K562 (cell line): ENCODE measurements around the gene CDKN2B-AS1. TPM values are rescaled to one million over a fixed set of nuclear protein-coding genes. Genes with fewer than 3 reads are reported as not detected.

Source experiments
- ATAC-seq: fragments of 200-7000 bp; cut with Tn5 transposase; 3 replicates; pipeline ENCODE4 v1.9.1; 2020; ENCODE audit warnings: moderate library complexity
- BruUV-seq: library from RNA; stranded (reverse); fragments of 400-500 nt; replicated peaks from 2 replicates; lab custom pipeline; 2021; lab: Mats Ljungman, UMichigan
- CTCF ChIA-PET: fragments of 300-600 bp; formaldehyde crosslinking; extraction: SDS; loops from one replicate; lab custom pipeline; 2021; ENCODE audit warnings: low intra/inter-chr PET ratio; lab: Yijun Ruan, JAX
- POLR2A ChIA-PET: fragments of 300-600, 350-650 bp; sonication (Branson Sonifier 250); formaldehyde crosslinking; extraction: SDS; loops from one replicate; lab custom pipeline; 2021; ENCODE audit warnings: antibody characterized with exemption, inconsistent platforms; lab: Yijun Ruan, JAX
- DNase-seq, 4 experiments: peaks; one replicate each; pipeline versions ENCODE4 v3.0.0 to v3.0.0-alpha.2; 2011 to 2018; ENCODE audit warnings: low spot score in 3 of 4, mixed read lengths in 3 of 4; ENCODE audit errors: extremely low read depth in 1 of 4
- FAIRE-seq: peaks from 2 replicates; lab custom pipeline; 2011; peaks lifted over from hg19 to GRCh38; lab: Jason Lieb, UNC
- H2AFZ ChIP-seq: 2 replicates; pipeline ENCODE4 v1.6.0; 2011; ENCODE audit warnings: low read depth, low read length, control low read depth, inconsistent platforms
- H3K27ac ChIP-seq: fragments of 200-600 bp; 3 replicates; pipeline ENCODE4 v1.8.0; 2011; ENCODE audit warnings: low read depth, mild to moderate bottlenecking, control low read depth, inconsistent platforms, low read length, moderate library complexity, mixed read lengths; ENCODE audit errors: extremely low read depth
- H3K27me3 ChIP-seq, 2 experiments: fragments of 300-600 bp in 1 of 2; 2 replicates in 1 of 2; 3 replicates in 1 of 2; pipeline versions ENCODE4 v1.6.0 to v1.8.0; 2011; ENCODE audit warnings: inconsistent platforms in 2 of 2, low read length in 2 of 2, mild to moderate bottlenecking in 1 of 2, mixed read lengths in 1 of 2, moderate library complexity in 1 of 2; ENCODE audit not compliant: control insufficient read depth in 2 of 2, insufficient read depth in 2 of 2
- H3K36me3 ChIP-seq: fragments of 300-600 bp; 3 replicates; pipeline ENCODE4 v1.8.0; 2011; ENCODE audit warnings: mild to moderate bottlenecking, low read length, inconsistent platforms; ENCODE audit not compliant: control insufficient read depth, insufficient read depth
- H3K4me1 ChIP-seq, 2 experiments: fragments of 200-600 bp in 1 of 2; replicated peaks in 1 of 2; 2 replicates in 1 of 2; 3 replicates in 1 of 2; pipeline versions ENCODE4 v1.5.1 to v1.8.0; 2011; ENCODE audit warnings: inconsistent platforms in 2 of 2, low read length in 2 of 2, mild to moderate bottlenecking in 1 of 2, mixed read lengths in 1 of 2, moderate library complexity in 1 of 2; ENCODE audit not compliant: control insufficient read depth in 2 of 2, insufficient read depth in 2 of 2
- H3K4me2 ChIP-seq: 2 replicates; pipeline ENCODE4 v1.6.1; 2011; ENCODE audit warnings: low read length, control low read depth, inconsistent platforms, mixed read lengths; ENCODE audit not compliant: insufficient read depth
- H3K4me3 ChIP-seq: fragments of 200-600 bp; sonication (generic), shearing (Covaris generic); 2 replicates; pipeline ENCODE4 v1.5.1; 2016; ENCODE audit warnings: control low read depth, inconsistent platforms
- H3K79me2 ChIP-seq: fragments of 200-600 bp; 3 replicates; pipeline ENCODE4 v1.8.0; 2011; ENCODE audit warnings: low read length, inconsistent platforms; ENCODE audit not compliant: control insufficient read depth, insufficient read depth
- H3K9ac ChIP-seq, 2 experiments: 2 replicates each; pipeline versions ENCODE4 v1.6.0 to v1.6.1; 2011; ENCODE audit warnings: low read depth in 2 of 2, low read length in 2 of 2, control low read depth in 1 of 2, inconsistent platforms in 1 of 2, mild to moderate bottlenecking in 1 of 2, mixed read lengths in 1 of 2; ENCODE audit not compliant: insufficient read depth in 1 of 2
- H3K9me1 ChIP-seq: one replicate; pipeline ENCODE4 v1.6.0; 2011; ENCODE audit warnings: inconsistent platforms, mild to moderate bottlenecking, low read length, moderate library complexity; ENCODE audit not compliant: control insufficient read depth, insufficient read depth
- H3K9me3 ChIP-seq: replicated peaks from 2 replicates; pipeline ENCODE4 v1.5.1; 2011; ENCODE audit warnings: low read depth, low read length, inconsistent platforms; ENCODE audit not compliant: control insufficient read depth, insufficient read depth
- H4K20me1 ChIP-seq: replicated peaks from 2 replicates; pipeline ENCODE4 v1.6.1; 2011; ENCODE audit warnings: low read length, inconsistent platforms, mixed read lengths; ENCODE audit not compliant: control insufficient read depth, insufficient read depth
- CHD4 ChIP-seq: fragments of 200-600 bp; sonication (generic); IDR thresholded peaks from 3 replicates; pipeline ENCODE4 v1.6.1; 2012; ENCODE audit warnings: low read depth, mild to moderate bottlenecking, mixed read lengths, low read length, inconsistent platforms; ENCODE audit not compliant: insufficient read depth, insufficient replicate concordance, poor library complexity, severe bottlenecking
- HNRNPLL ChIP-seq: fragments of 200-400 bp; formaldehyde crosslinking; IDR thresholded peaks from 2 replicates; pipeline ENCODE4 v1.6.1; 2017; ENCODE audit warnings: low read length, low read depth, mild to moderate bottlenecking; ENCODE audit not compliant: poor library complexity, severe bottlenecking
- IRF1 ChIP-seq: sonication (generic); formaldehyde crosslinking; IDR thresholded peaks from 2 replicates; pipeline ENCODE4 v1.8.0; 2022; ENCODE audit warnings: missing genetic modification reagents, mild to moderate bottlenecking, borderline replicate concordance
- KAT7 ChIP-seq: sonication (generic); formaldehyde crosslinking; IDR thresholded peaks from 2 replicates; pipeline ENCODE4 v1.8.0; 2022; ENCODE audit warnings: missing genetic modification reagents, mild to moderate bottlenecking, borderline replicate concordance
- KAT8 ChIP-seq: fragments of 450-650 bp; IDR thresholded peaks from 2 replicates; pipeline ENCODE4 v1.6.1; 2016; ENCODE audit warnings: low read depth, mild to moderate bottlenecking
- MAFF ChIP-seq: IDR thresholded peaks from 2 replicates; pipeline ENCODE4 v1.6.1; 2012; ENCODE audit warnings: low read length, improper control_type of control experiment
- MEF2D ChIP-seq: conservative IDR thresholded peaks from 2 replicates; pipeline ENCODE4 v1.6.1; 2016; ENCODE audit warnings: low read depth, missing genetic modification characterization, missing compliant biosample characterization
- MYNN ChIP-seq, 2 experiments: sonication (generic); formaldehyde crosslinking in 1 of 2; IDR thresholded peaks; 2 replicates each; pipeline versions ENCODE4 v1.5.0 to v1.6.1; 2016 to 2020; ENCODE audit warnings: antibody characterized with exemption in 1 of 2, missing genetic modification reagents in 1 of 2
- NELFE ChIP-seq: IDR thresholded peaks from 2 replicates; pipeline ENCODE4 v1.6.1; 2011; ENCODE audit warnings: mild to moderate bottlenecking; ENCODE audit not compliant: insufficient read depth, insufficient read length
- NFXL1 ChIP-seq: fragments of 450-650 bp; formaldehyde crosslinking; IDR thresholded peaks from 2 replicates; pipeline ENCODE4 v1.4.0; 2021; ENCODE audit warnings: mild to moderate bottlenecking
- PATZ1 ChIP-seq: fragments of 250-450 bp; sonication (Bioruptor Pico); IDR thresholded peaks from 2 replicates; pipeline ENCODE4 v1.5.0; 2020; ENCODE audit warnings: mild to moderate bottlenecking, borderline replicate concordance
- RBM25 ChIP-seq: fragments of 200-400 bp; formaldehyde crosslinking; IDR thresholded peaks from 2 replicates; pipeline ENCODE4 v1.6.1; 2018; ENCODE audit warnings: low read length, low read depth, moderate library complexity; ENCODE audit not compliant: severe bottlenecking
- RUNX1 ChIP-seq: sonication (generic); IDR thresholded peaks from 2 replicates; pipeline ENCODE4 v1.6.1; 2016; ENCODE audit warnings: antibody characterized with exemption, low read depth
- SMARCC2 ChIP-seq: fragments of 450-650 bp; IDR thresholded peaks from 2 replicates; pipeline ENCODE4 v1.6.1; 2017; ENCODE audit warnings: antibody characterized with exemption, moderate library complexity, mild to moderate bottlenecking, low read depth
- STAT5A ChIP-seq: IDR thresholded peaks from 2 replicates; pipeline ENCODE4 v1.6.1; 2012; ENCODE audit warnings: low read length, inconsistent platforms, borderline replicate concordance
- TAF9B ChIP-seq: fragments of 450-650 bp; IDR thresholded peaks from 2 replicates; pipeline ENCODE4 v1.6.1; 2018; ENCODE audit warnings: mild to moderate bottlenecking; ENCODE audit not compliant: partially characterized antibody
- YY1 ChIP-seq, 3 experiments: IDR thresholded peaks; 2 replicates each; pipeline ENCODE4 v1.6.1; 2011; ENCODE audit warnings: low read length in 2 of 3, mild to moderate bottlenecking in 2 of 3, moderate library complexity in 2 of 3, borderline replicate concordance in 1 of 3, control low read depth in 1 of 3, low read depth in 1 of 3; ENCODE audit not compliant: insufficient read depth in 3 of 3, insufficient replicate concordance in 2 of 3, control insufficient read depth in 1 of 3, insufficient read length in 1 of 3; ENCODE audit errors: extremely low read depth in 1 of 3
- ZC3H11A ChIP-seq: IDR thresholded peaks from 2 replicates; pipeline ENCODE4 v1.6.1; 2012; ENCODE audit warnings: low read depth, low read length, improper control_type of control experiment
- ZNF121 ChIP-seq: sonication (generic); formaldehyde crosslinking; conservative IDR thresholded peaks from 2 replicates; pipeline ENCODE4 v1.8.0; 2022; ENCODE audit warnings: missing genetic modification reagents
- ZNF165 ChIP-seq: fragments of 250-450 bp; sonication (Bioruptor Pico); IDR thresholded peaks from 2 replicates; pipeline ENCODE4 v1.4.0; 2020; ENCODE audit warnings: borderline replicate concordance
- WGBS: fragments of 100-300 bp; shearing (Covaris generic); methylation state at CpG from one replicate; pipeline ENCODE4 v1.1.6; 2016; ENCODE audit warnings: low coverage, mixed read lengths; ENCODE audit not compliant: insufficient coverage; ENCODE audit errors: missing lambda C conversion rate; 5-methylcytosine and 5-hydroxymethylcytosine counted together
- in situ Hi-C: fragments of 300-500 bp; cut with MboI; formaldehyde crosslinking; loops from 4 replicates; pipeline ENCODE4 v1.15.0; 2018; ENCODE audit warnings: inconsistent platforms, mixed read lengths
- intact Hi-C: fragments of 100-400 bp; cut with micrococcal nuclease; formaldehyde crosslinking; loops from 2 replicates; pipeline ENCODE4 v1.14.2; 2022
- polyA plus RNA-seq, 8 experiments: library from polyadenylated mRNA; depleted of rRNA in 4 of 8; stranded (reverse) in 5 of 8; unstranded in 3 of 8; fragments of >200 nt; fragmentation: Nextera tagmentation in 2 of 8; fragmentation: Illumina TruSeq in 1 of 8; extraction: Ambion mirVana in 2 of 8; extraction: Trizol in 1 of 8; gene quantifications; 2 replicates each; pipeline versions ENCODE4 v1.2.1 to v1.2.3, GENCODE V29; 2011 to 2014; ENCODE audit warnings: inconsistent platforms in 1 of 8, missing spikeins in 1 of 8
- total RNA-seq, 7 experiments: library from RNA; depleted of rRNA in 6 of 7; stranded (reverse); fragments of >200 nt in 6 of 7; fragmentation: Illumina TruSeq in 2 of 7; extraction: Trizol in 2 of 7; gene quantifications; 2 replicates each; pipeline versions ENCODE4 v1.2.1 to v1.2.3, GENCODE V29; 2011 to 2021; ENCODE audit warnings: low replicate concordance in 1 of 7

Gene CDKN2B-AS1
- total and polyA plus RNA-seq, 9 of the 15 experiments (the other 6 are each of a cell fraction or from before 2014, with no cell fraction given) = not detected

- Histone ChIP-seq H3K79me2 (no peaks in the 10 kb centered on the region), H3K36me3 (no peaks in the 10 kb centered on the region), H2AFZ (no peak overlapping the region), H3K27me3 (no peaks in the 10 kb centered on the region), H3K9ac (no peak overlapping the region), H3K4me3 (no peak overlapping the region), H3K4me2 (no peak overlapping the region), H3K27ac (no peak overlapping the region), H3K9me1 (no peaks in the 10 kb centered on the region), H3K4me1 (no peaks in the 10 kb centered on the region), H4K20me1 (no peaks in the 10 kb centered on the region)
- ATAC-seq = no peak
- in situ Hi-C loops (no loop called here), intact Hi-C loops (no loop called here)
- no peak for DNase-seq
- no peak for FAIRE-seq
- BruUV-seq = no TSS peak
- TF ChIP-seq YY1 (IDR thresholded peaks at IDR 0.05; ENCODE audit: borderline replicate concordance in 1 of 3, control insufficient read depth in 1 of 3, extremely low read depth in 1 of 3, insufficient read depth in 3 of 3, insufficient read length in 1 of 3, insufficient replicate concordance in 2 of 3, low read depth in 1 of 3, low read length in 2 of 3) (no peak), TAF9B (no peak), STAT5A (no peak), PATZ1 (CRISPR knock-in tag) (no peak), ZNF121 (no peak), KAT7 (CRISPR knock-in tag) (no peak), RUNX1 (no peak), NELFE (no peak), KAT8 (no peak), HNRNPLL (no peak), ZC3H11A (no peak), CHD4 (no peak), NFXL1 (CRISPR knock-in tag) (no peak), IRF1 (CRISPR knock-in tag) (no peak), MEF2D (no peak), MYNN (IDR thresholded peaks at IDR 0.05) (no peak), MYNN (CRISPR knock-in tag; IDR thresholded peaks at IDR 0.05) (no peak), SMARCC2 (no peak), ZNF165 (CRISPR knock-in tag) (no peak), MAFF (no peak), RBM25 (no peak)
- TF ChIP-seq, all 486 proteins: peak for 0
- CTCF ChIA-PET = no interaction called here
- POLR2A ChIA-PET = no interaction called here
- no peaks in the 10 kb centered on the region for H3K9me3 ChIP-seq
- no CpG with 5 or more reads among the region's 3 CpGs for WGBS
These were observed 152.0 kb downstream of the CDKN2B-AS1 start for GRCh38 chr9:22146604-22147003.
